Colon (tissue), 2 donors: ENCODE results near the gene TMEM131L.
"Not testable (repeated sequence)": the region's sequence is repeated elsewhere in the genome, so short reads cannot be mapped to it uniquely, and the experiment has no call there.

Experiments used
- FAIRE-seq: peaks from 2 replicates; lab custom pipeline; 2012; peaks lifted over from hg19 to GRCh38; lab: Jason Lieb, UNC
- donor health status: control.
- donor health status: control.

Gene TMEM131L

GRCh38 chr4:153466081-153466948 lies at the start of gene TMEM131L:
TMEM131L (plus strand) TSS chr4:153466360; CDS start chr4:153466398, 38 bp downstream.
- FAIRE-seq, result no peak

- FAIRE-seq, result not testable (repeated sequence)
Measured at GRCh38 chr4:153416456-153416855, 49.7 kb upstream of the TMEM131L start.

- no peak for FAIRE-seq
Measured at GRCh38 chr4:153418121-153418520, 48.0 kb upstream of the TMEM131L start.

GRCh38 chr4:153418558-153418957 lies 47.6 kb upstream of the TMEM131L start:
- FAIRE-seq, result no peak

- no peak for FAIRE-seq
Measured at GRCh38 chr4:153419029-153419428, 47.1 kb upstream of the TMEM131L start.

GRCh38 chr4:153419673-153420278 lies 46.4 kb upstream of the TMEM131L start:
- FAIRE-seq, result no peak

- FAIRE-seq, result no peak
Measured at GRCh38 chr4:153420361-153420760, 45.8 kb upstream of the TMEM131L start.

GRCh38 chr4:153421941-153422340 lies 44.2 kb upstream of the TMEM131L start:
- FAIRE-seq, result no peak

- no peak for FAIRE-seq
Measured at GRCh38 chr4:153426207-153426885, 39.8 kb upstream of the TMEM131L start.

GRCh38 chr4:153427363-153428071 lies 38.6 kb upstream of the TMEM131L start:
- FAIRE-seq, result no peak

GRCh38 chr4:153428941-153429475 lies 37.2 kb upstream of the TMEM131L start:
- no peak for FAIRE-seq

GRCh38 chr4:153432965-153433753 lies 33.0 kb upstream of the TMEM131L start:
- no peak for FAIRE-seq

- no peak for FAIRE-seq
Measured at GRCh38 chr4:153433754-153434105, 32.4 kb upstream of the TMEM131L start.

GRCh38 chr4:153434190-153434589 lies 32.0 kb upstream of the TMEM131L start:
- FAIRE-seq, result no peak

GRCh38 chr4:153438916-153439756 lies 27.0 kb upstream of the TMEM131L start:
- FAIRE-seq, result no peak

GRCh38 chr4:153439831-153440230 lies 26.3 kb upstream of the TMEM131L start:
- no peak for FAIRE-seq

- no peak for FAIRE-seq
Measured at GRCh38 chr4:153440475-153440874, 25.7 kb upstream of the TMEM131L start.

GRCh38 chr4:153447175-153447905 lies 18.8 kb upstream of the TMEM131L start:
- FAIRE-seq, result no peak

- no peak for FAIRE-seq
Measured at GRCh38 chr4:153448003-153448731, 18.0 kb upstream of the TMEM131L start.
